SK-N-SH treated with all-trans-retinoic acid at 6 μM for 48 hours (cell line): ENCODE results near the gene PSMG4.
A peak's percentile ranks its signal among the peaks of the same experiment; 100 is the strongest.

ENCODE experiments used
- ATAC-seq: fragments of 200-7000 bp; cut with Tn5 transposase; 3 replicates; pipeline ENCODE4 v1.9.1; 2020; ENCODE audit warnings: mild to moderate bottlenecking, moderate library complexity
- ARNTL ChIP-seq: fragments of 450-650 bp; formaldehyde crosslinking; IDR thresholded peaks from 2 replicates; pipeline ENCODE4 v1.5.0; 2020; ENCODE audit warnings: low read depth, mild to moderate bottlenecking, moderate library complexity, borderline replicate concordance
- BACH2 ChIP-seq: fragments of 250-450 bp; sonication (Bioruptor Pico); IDR thresholded peaks from 2 replicates; pipeline ENCODE4 v1.9.0; 2021; ENCODE audit warnings: mild to moderate bottlenecking, borderline replicate concordance
- CREB5 ChIP-seq: fragments of 250-450 bp; sonication (Bioruptor Pico); IDR thresholded peaks from 2 replicates; pipeline ENCODE4 v1.5.1; 2020; ENCODE audit warnings: low read depth, mild to moderate bottlenecking, moderate library complexity
- CSDC2 ChIP-seq: fragments of 250-450 bp; sonication (Bioruptor Pico); IDR thresholded peaks from 2 replicates; pipeline ENCODE4 v1.5.0; 2020; ENCODE audit warnings: mild to moderate bottlenecking, moderate library complexity
- ESRRG ChIP-seq: fragments of 250-450 bp; sonication (Bioruptor Pico); IDR thresholded peaks from 2 replicates; pipeline ENCODE4 v1.6.1; 2021; ENCODE audit warnings: mild to moderate bottlenecking
- GLIS3 ChIP-seq: fragments of 250-450 bp; sonication (Bioruptor Pico); IDR thresholded peaks from 2 replicates; pipeline ENCODE4 v1.5.0; 2020; ENCODE audit warnings: mild to moderate bottlenecking, moderate library complexity
- ISL1 ChIP-seq: fragments of 250-450 bp; sonication (Bioruptor Pico); IDR thresholded peaks from 2 replicates; pipeline ENCODE4 v2.1.2; 2022; ENCODE audit warnings: mild to moderate bottlenecking, moderate library complexity
- PATZ1 ChIP-seq: fragments of 250-450 bp; sonication (Bioruptor Pico); IDR thresholded peaks from 2 replicates; pipeline ENCODE4 v1.8.0; 2020; ENCODE audit warnings: mild to moderate bottlenecking, moderate library complexity, borderline replicate concordance
- POU6F1 ChIP-seq: fragments of 250-450 bp; sonication (Bioruptor Pico); IDR thresholded peaks from 2 replicates; pipeline ENCODE4 v1.8.0; 2021; ENCODE audit warnings: low read depth, mild to moderate bottlenecking, moderate library complexity, borderline replicate concordance
- PPARA ChIP-seq: fragments of 250-450 bp; sonication (Bioruptor Pico); IDR thresholded peaks from 2 replicates; pipeline ENCODE4 v1.5.0; 2020; ENCODE audit warnings: mild to moderate bottlenecking, borderline replicate concordance
- RARB ChIP-seq: fragments of 250-450 bp; sonication (Bioruptor Pico); IDR thresholded peaks from 2 replicates; pipeline ENCODE4 v1.8.0; 2021; ENCODE audit warnings: mild to moderate bottlenecking, moderate library complexity
- SNAI2 ChIP-seq: fragments of 250-450 bp; sonication (Bioruptor Pico); IDR thresholded peaks from 2 replicates; pipeline ENCODE4 v1.5.0; 2020; ENCODE audit warnings: mild to moderate bottlenecking, moderate library complexity
- TCF4 ChIP-seq: fragments of 250-450 bp; sonication (Bioruptor Pico); IDR thresholded peaks from 2 replicates; pipeline ENCODE4 v1.8.0; 2021; ENCODE audit warnings: mild to moderate bottlenecking, moderate library complexity, borderline replicate concordance
- TOX ChIP-seq: fragments of 250-450 bp; sonication (Bioruptor Pico); IDR thresholded peaks from 2 replicates; pipeline ENCODE4 v1.8.0; 2021; ENCODE audit warnings: mild to moderate bottlenecking, moderate library complexity, borderline replicate concordance
- TSHZ2 ChIP-seq: fragments of 250-450 bp; sonication (Bioruptor Pico); IDR thresholded peaks from 2 replicates; pipeline ENCODE4 v1.5.0; 2020; ENCODE audit warnings: mild to moderate bottlenecking, moderate library complexity
- ZC3H10 ChIP-seq: fragments of 250-450 bp; sonication (Bioruptor Pico); IDR thresholded peaks from 2 replicates; pipeline ENCODE4 v1.5.1; 2021; ENCODE audit warnings: mild to moderate bottlenecking, moderate library complexity
- ZFP3 ChIP-seq: fragments of 250-450 bp; sonication (Bioruptor Pico); IDR thresholded peaks from 2 replicates; pipeline ENCODE4 v1.5.0; 2020; ENCODE audit warnings: mild to moderate bottlenecking, moderate library complexity
- ZFP30 ChIP-seq: fragments of 450-650 bp; formaldehyde crosslinking; IDR thresholded peaks from 2 replicates; pipeline ENCODE4 v1.5.0; 2022; ENCODE audit warnings: mild to moderate bottlenecking, moderate library complexity
- ZNF565 ChIP-seq: fragments of 450-650 bp; formaldehyde crosslinking; conservative IDR thresholded peaks from 2 replicates; pipeline ENCODE4 v1.5.0; 2020; ENCODE audit warnings: low read depth, mild to moderate bottlenecking, moderate library complexity
- ZNF70 ChIP-seq: fragments of 450-650 bp; formaldehyde crosslinking; IDR thresholded peaks from 2 replicates; pipeline ENCODE4 v1.5.0; 2020; ENCODE audit warnings: mild to moderate bottlenecking, moderate library complexity
- ZNF8 ChIP-seq: fragments of 450-650 bp; formaldehyde crosslinking; IDR thresholded peaks from 2 replicates; pipeline ENCODE4 v1.5.0; 2020; ENCODE audit warnings: mild to moderate bottlenecking, moderate library complexity

The PSMG4 gene

GRCh38 chr6:3294921-3295871 is 36.4 kb downstream of the PSMG4 start:
- peak; percentile 45; the same call in 2 of the 3 replicates for ATAC-seq
- TF ChIP-seq CREB5 (CRISPR knock-in tag) (no peak), TOX (CRISPR knock-in tag) (no peak), CSDC2 (CRISPR knock-in tag) (no peak), PPARA (CRISPR knock-in tag) (no peak), ISL1 (CRISPR knock-in tag) (no peak), POU6F1 (no peak), GLIS3 (no peak), ZC3H10 (CRISPR knock-in tag) (no peak), RARB (CRISPR knock-in tag) (no peak), ARNTL (CRISPR knock-in tag) (no peak), TCF4 (CRISPR knock-in tag) (no peak), SNAI2 (no peak), ZNF8 (CRISPR knock-in tag) (no peak), TSHZ2 (no peak), PATZ1 (CRISPR knock-in tag) (no peak), ZFP3 (CRISPR knock-in tag) (no peak), BACH2 (CRISPR knock-in tag) (no peak)
- TF ChIP-seq, all 23 proteins: peak for 0

GRCh38 chr6:3296078-3296477 is 37.3 kb downstream of the PSMG4 start:
- ATAC-seq, result no peak
- TF ChIP-seq ZNF8 (CRISPR knock-in tag), result no peak
- TF ChIP-seq ESRRG (CRISPR knock-in tag), result no peak
- no peak for TF ChIP-seq ZNF70 (CRISPR knock-in tag)
- TF ChIP-seq PPARA (CRISPR knock-in tag), result no peak
- no peak for TF ChIP-seq ZNF565 (CRISPR knock-in tag)
- TF ChIP-seq PATZ1 (CRISPR knock-in tag), result no peak
- TF ChIP-seq RARB (CRISPR knock-in tag), result no peak
- no peak for TF ChIP-seq ARNTL (CRISPR knock-in tag)
- no peak for TF ChIP-seq ZFP30
- no peak for TF ChIP-seq CSDC2 (CRISPR knock-in tag)
- TF ChIP-seq ZFP3 (CRISPR knock-in tag), result no peak
- TF ChIP-seq ISL1 (CRISPR knock-in tag), result no peak
- TF ChIP-seq SNAI2, result no peak
